GM18867 (cell line): ENCODE measurements around the gene PYDC1.
"Not testable (repeated sequence)": the region's sequence is repeated elsewhere in the genome, so short reads cannot be mapped to it uniquely, and the experiment has no call there.

ENCODE experiments used
- ATAC-seq: cut with Tn5 transposase; IDR thresholded peaks from one replicate; pipeline ENCODE4 v1.9.1; 2021; ENCODE audit warnings: mild to moderate bottlenecking, moderate library complexity; ENCODE audit not compliant: unreplicated experiment

PYDC1 gene

GRCh38 chr16:31223044-31223443, 6.1 kb upstream of the PYDC1 start:
- ATAC-seq, result no peak

- ATAC-seq, result no peak
Measured at GRCh38 chr16:31221357-31222160, 4.6 kb upstream of the PYDC1 start.

GRCh38 chr16:31219154-31219741, 2.3 kb upstream of the PYDC1 start:
- ATAC-seq, result no peak

GRCh38 chr16:31217136-31217530, 198 bp upstream of the PYDC1 start:
- no peak for ATAC-seq

DNA sequence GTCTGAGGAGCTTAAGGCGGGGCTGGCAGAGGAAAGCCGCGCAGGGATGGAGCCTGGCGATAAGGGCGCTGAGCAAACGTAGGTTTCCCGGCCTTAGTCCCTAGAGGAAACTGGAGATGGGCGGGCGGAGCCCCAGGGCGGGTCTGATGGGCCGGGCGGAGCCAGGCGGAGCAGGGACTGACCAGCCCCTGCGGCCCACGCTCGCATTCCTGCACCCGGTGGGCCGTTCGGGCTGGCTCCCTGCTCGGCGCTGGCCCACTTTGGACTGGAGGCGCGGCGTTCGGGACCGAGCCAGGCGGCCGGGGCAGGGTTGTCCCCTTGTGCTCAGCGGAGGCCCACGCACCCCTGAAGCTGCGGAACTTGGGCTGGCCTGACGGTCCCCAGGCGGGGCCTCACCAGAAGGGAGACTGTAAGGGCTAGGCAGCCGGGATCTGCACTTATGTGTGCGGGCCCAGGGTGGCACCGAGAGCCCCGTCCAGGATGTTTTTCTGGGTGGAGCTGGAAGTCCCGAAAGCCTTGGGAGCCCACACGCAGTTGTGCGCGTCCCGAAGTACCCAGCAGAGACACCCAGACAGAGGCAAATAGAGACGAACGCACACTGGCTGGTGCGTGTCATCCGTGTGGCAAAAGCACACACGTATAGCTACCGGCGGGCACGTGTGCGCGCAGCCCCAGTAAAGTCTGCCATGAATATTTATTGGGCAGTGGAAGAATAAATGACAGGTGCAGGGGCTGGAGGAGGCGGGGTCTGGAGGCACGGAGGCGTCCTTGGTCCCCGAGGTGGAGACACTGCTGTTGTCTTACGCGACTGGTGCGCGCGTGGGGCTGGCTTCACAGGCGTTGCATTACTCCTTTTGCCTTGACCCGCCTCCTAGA, 1.4 kb downstream of the PYDC1 start:
- ATAC-seq, result no peak

DNA sequence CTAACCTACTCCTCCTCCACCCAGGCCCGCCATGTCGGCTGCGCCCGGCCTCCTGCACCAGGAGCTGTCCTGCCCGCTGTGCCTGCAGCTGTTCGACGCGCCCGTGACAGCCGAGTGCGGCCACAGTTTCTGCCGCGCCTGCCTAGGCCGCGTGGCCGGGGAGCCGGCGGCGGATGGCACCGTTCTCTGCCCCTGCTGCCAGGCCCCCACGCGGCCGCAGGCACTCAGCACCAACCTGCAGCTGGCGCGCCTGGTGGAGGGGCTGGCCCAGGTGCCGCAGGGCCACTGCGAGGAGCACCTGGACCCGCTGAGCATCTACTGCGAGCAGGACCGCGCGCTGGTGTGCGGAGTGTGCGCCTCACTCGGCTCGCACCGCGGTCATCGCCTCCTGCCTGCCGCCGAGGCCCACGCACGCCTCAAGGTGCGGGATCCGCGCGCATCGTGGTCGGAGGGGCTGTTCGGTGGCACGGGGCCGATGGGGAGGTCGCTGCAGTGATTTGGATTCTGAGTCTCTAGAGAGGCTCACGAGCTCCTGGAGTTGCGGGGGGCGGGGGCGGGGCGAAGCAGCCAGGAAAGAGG, 2.1 kb downstream of the PYDC1 start:
- ATAC-seq, result no peak

- ATAC-seq, result no peak
Measured at GRCh38 chr16:31213877-31214707, 2.8 kb downstream of the PYDC1 start, which contains the start of gene TRIM72. Gene TRIM72 (plus strand): TSS chr16:31214119. CDS start chr16:31214739, 620 bp downstream.

GRCh38 chr16:31213342-31213741, 3.6 kb downstream of the PYDC1 start:
- no peak for ATAC-seq

DNA sequence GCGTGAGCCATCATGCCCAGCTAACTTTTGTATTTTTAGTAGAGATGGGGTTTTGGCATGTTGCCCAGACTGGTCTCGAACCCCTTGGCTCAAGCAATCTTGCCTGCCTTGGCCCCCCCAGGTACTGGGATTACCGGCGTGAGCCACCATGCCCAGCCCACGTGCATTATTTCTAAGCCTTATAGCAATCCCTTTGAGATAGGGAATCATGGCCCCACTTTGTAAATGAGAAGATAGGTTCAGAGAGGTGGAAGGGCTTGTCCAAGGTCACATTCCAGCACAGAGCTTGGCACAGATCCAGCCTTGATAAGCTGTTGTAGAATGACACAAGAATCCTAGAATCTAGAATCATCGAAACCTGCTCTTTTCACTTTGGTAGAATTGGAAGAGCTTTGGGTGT, 10.2 kb downstream of the PYDC1 start:
- ATAC-seq, result no peak

DNA sequence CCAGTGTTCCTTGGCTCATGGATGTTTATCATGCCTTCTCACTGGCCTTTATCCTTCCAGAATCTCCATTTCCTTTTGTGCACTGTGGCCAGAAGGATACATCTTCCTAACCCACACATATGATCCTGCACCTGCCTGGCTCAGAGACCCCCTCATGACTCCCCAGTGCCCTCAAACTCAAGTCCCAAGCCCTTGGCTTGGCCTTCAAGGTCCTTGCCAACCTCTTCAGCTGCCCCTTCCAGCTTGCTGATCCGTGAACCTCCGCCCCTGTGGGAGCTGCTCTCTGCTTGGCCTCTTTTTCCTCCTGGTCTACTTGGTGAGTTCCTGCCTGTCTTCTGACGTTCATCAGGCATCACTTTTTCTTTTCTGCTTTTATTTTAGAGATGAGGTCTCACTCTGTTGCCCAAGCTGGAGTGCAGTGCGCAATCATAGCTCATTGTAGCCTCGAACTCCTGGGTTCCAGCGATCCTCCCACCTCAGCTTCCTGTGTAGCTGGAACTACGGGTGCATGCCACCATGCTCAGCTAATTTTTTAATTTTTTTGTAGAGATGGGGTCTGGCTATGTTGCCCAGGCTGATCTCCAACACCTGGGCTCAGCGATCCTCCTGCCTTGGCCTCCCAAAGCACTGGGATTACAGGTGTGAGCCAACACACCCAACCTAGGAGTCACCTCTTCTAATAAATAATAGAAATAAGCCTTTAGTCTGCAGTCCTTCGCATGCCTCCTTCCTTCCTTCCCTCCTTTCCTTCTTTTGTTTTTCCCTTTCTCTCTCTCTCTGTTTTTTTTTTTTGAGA, 11.9 kb downstream of the PYDC1 start:
- ATAC-seq, result no peak

DNA sequence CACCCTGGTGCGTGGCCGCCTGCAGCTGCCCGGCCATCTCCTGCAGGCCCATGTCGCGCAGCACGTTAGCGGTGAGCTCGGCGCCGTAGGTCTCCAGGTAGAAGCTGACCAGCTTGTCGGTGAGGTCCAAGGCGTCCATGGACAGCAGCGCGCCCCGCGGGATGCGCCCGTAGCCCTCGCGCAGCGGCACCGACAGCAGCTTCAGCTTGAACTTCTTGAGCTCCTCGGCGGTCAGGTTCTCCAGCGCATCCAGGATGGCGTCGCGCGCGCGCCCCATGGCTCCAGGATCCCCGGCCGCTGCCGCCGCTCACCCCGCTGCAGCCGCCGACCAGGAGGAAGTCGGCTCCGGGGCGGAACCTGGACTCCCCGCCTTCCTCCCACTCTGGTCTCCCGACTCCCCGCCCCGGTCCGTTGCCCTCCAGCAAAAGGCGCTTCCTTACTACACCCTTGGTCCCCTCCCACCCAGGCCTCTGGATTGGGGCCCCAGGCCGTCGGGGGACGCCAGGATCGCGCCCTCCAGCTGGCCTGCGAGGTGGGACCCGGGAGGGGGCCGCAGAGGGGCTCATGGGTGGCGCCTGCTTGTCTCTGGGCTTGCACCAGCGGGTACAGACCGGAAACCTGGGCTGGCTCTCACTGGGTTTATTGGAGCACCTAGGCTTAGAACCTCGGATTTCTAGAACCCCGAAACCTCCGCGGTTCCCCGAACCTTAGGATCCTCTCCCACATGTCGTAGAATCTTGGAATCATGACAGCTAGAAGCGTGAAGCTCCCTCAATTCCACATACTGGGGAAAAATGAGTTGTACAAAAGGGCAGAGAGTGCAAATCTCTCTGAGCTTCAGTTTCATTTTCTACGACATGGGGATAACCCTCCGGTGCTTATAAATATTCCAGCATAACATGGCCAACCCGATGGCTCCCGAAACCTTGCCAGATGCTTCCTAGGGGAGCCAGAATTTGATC, 14.2 kb downstream of the PYDC1 start, which contains the start of gene PYCARD:
Gene PYCARD (minus strand): TSS at position 347 of the 962 bp plus-strand sequence. CDS start 70 bp downstream, at position 277.
- ATAC-seq, result peak; percentile 41

- peak; percentile 66 for ATAC-seq
Measured at GRCh38 chr16:31201582-31202413, 15.1 kb downstream of the PYDC1 start.

- ATAC-seq, result no peak
Measured at GRCh38 chr16:31200821-31201568, 15.9 kb downstream of the PYDC1 start.

DNA sequence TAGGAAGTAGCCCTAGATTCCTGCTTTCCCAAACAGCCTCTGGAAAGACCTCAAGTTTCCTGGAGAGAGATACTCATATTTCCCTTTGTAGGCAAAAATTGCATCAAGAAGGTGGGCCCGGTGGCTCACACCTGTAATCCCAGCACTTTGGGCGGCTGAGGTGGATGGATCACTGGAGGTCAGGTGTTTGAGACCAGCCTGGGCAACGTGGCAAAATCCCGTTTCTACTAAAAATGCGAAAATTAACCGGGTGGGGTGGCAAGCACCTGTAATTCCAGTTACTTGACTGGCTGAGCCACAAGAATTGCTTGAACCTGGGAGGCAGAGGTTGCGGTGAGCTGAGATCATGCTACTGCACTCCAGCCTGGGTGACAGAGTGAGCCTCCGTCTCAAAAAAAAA, 16.8 kb downstream of the PYDC1 start:
- not testable (repeated sequence) for ATAC-seq

GRCh38 chr16:31199430-31200041, 17.4 kb downstream of the PYDC1 start:
- ATAC-seq, result no peak

- no peak for ATAC-seq
Measured at GRCh38 chr16:31198207-31198882, 18.6 kb downstream of the PYDC1 start.
